HG02763 (cell line): ENCODE measurements around the gene SLC6A20.
"Not testable (repeated sequence)": the region's sequence is repeated elsewhere in the genome, so short reads cannot be mapped to it uniquely, and the experiment has no call there.

ENCODE experiments used
- ATAC-seq: cut with Tn5 transposase; IDR thresholded peaks from one replicate; pipeline ENCODE4 v1.9.1; 2021; ENCODE audit warnings: mild to moderate bottlenecking, moderate library complexity; ENCODE audit not compliant: unreplicated experiment

The SLC6A20 gene

GRCh38 chr3:45760878-45761711 lies 35.2 kb downstream of the SLC6A20 start:
- no peak for ATAC-seq

DNA sequence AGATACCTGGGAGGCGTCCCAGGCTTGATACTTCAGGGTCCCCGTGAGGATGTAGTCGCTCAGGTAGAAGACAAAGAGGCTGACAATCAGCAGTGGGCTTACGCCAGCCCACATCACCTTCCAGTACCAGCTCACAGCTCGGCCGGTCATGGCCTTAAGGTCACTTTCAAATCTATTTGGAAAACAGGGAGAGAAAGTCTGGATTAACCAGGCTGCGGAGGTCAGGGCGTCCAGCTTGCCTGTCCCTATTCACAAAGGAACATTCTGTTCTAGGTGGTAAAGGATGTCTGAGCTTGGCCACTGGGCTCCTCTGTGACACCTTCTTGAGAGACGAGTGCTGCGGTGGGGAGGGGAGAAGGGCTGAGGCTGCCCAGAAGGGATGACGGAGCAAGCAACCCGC lies 36.5 kb downstream of the SLC6A20 start:
- no peak for ATAC-seq

- no peak for ATAC-seq
Measured at GRCh38 chr3:45758871-45759270, 37.5 kb downstream of the SLC6A20 start.

DNA sequence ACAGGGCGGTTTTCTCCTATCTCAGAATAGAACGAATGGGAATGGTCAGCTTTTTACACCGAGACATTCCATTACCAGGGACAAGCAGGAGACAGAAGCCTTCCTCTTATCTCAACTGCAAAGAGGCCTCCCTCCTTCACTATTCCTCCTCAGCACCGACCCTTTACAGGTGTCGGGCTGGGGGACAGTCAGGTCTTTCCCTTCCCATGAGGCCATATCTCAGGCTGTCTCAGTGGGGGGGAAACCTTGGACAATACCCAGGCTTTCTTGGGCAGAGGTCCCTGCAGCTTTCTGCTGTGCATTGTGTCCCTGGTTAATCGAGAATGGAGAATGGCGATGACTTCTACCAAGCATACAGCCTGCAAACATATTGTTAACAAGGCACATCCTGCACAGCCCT lies 39.2 kb downstream of the SLC6A20 start:
- ATAC-seq = not testable (repeated sequence)

DNA sequence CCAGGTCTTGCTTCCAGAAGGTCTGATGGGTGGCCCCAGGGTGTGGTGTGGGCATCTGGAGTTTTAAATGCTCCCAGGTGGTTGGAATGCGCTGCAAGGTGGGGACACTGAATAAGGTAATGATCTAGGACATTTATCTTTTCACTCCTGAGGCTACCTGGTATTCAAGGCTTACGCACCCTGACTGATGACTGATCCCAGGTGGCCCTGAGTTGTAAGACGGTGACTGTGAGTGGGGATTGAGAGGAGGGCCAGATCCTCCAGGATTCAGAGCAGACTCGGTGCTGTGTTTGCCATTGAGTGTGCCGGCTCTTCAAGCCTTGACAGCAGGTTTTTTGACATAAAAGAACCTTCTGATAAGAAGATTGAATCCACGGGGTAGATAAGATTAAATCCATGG lies 40.3 kb downstream of the SLC6A20 start:
- ATAC-seq = no peak

- no peak for ATAC-seq
Measured at GRCh38 chr3:45754461-45754860, 41.9 kb downstream of the SLC6A20 start.

DNA sequence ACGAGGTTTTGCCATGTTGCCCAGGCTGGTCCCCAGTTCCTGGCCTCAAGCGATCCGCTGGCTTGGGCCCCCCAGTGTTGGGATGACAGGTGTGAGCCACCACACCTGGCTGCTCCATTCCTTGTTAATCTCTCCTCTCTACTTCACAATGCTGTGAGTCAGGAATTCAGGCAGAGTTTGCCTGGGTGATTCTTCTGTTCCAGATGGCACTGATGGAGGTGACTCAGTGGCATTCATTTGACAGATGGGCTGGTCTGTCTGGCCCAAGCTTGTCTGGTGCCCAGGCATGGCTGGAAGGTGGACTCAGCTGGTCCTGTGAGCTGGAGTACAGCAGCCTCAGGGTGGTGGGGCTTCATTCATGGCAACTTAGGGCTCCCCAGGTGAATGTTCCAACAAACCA lies 43.2 kb downstream of the SLC6A20 start:
- ATAC-seq = no peak

DNA sequence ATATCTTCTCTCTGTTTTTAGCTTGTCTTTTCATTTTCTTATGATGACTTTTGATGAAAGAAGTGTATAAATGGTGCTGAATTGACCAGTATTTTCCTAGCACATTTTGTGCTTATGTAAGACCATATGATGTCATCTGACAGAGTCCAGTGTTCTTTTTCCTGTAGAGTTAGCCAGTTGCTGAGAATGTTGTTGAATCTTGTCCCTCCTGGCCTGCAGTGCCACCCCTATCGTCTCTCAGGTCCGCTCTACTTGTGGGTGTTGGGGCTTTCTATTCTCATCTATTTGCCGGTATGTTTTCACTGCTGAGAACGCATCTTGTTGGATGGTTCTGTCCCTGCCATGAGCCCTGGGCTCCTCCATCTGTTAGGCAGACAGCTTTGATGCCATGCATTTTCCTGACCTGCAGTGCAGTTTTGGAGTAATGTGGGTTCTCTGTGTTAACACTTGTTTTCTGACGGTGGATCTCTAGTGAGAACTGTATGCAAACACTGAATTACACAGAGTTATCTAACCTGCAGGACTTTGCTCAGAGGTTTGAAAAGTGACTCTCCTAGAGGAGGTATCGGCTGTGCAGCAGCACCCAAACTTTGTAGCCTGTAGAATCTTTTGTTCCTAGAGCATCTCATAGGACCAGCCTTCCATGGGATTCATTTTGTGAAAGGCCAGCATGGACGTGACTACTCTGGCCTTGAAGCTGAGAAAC lies 44.6 kb downstream of the SLC6A20 start:
- ATAC-seq = no peak

DNA sequence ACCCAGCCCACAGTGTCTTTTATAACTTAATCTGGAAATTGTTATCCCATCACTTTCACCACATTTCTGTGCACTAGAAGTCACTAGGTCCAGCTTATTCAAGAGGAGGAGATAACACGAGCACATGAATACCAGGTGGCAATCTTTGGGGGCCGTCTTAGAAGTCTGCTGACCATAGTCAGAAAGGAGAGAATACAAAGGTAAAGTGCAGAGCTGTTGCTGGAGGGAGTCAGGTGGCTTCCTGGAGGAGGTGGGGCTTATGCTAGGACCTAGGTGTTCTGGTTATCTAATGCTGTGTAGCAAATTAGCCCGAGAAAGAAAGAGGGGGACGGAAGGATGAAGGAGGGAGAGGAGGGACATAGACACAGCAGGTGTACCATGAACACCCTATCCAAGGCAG lies 46.5 kb downstream of the SLC6A20 start:
- no peak for ATAC-seq

DNA sequence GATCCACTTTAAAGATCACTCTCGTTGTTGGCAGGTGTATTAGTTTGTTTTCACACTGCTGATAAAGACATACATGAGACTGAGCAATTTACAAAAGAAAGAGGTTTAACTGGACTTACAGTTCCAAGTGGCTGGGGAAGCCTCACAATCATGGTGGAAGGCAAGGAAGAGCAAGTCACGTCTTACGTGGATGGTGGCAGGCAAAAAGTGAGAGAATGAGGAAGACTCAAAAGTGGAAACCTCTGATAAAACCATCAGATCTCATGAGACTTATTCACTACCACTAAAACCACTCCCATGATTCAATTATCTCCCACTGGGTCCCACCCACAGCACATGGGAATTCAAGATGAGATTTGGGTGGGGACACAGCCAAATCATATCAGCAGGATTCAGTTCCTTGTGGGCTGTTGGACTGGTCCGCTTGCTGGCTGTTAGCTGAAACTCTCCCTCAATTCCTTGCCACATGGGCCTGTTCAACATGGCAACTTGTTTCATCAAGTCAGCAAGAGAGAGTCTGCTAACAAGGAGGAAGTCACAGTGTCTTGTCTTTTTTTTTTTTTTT lies 47.2 kb downstream of the SLC6A20 start:
- ATAC-seq = not testable (repeated sequence)

DNA sequence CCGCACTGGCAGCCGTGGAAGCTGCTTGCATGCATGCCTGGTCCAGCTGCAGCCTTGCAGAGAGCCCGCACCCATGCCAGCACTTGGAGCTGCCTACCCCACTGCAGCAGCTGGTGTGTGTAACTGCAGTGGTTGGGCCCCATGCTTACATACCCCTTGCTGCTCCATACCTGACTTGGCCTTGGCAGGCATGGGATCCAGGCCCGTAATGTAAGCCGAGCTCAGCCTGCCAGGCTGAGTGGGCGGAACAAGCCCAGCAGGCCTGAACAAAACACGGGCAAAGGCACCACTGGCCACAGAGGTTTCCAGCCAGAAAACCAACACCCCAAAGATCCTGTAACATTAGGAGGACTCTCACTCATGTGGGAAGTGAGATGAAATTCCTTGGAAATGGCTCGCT lies 48.3 kb downstream of the SLC6A20 start:
- ATAC-seq = no peak

- no peak for ATAC-seq
Measured at GRCh38 chr3:45746777-45747622, 49.3 kb downstream of the SLC6A20 start.

- ATAC-seq = no peak
Measured at GRCh38 chr3:45746165-45746776, 50.1 kb downstream of the SLC6A20 start.

GRCh38 chr3:45742461-45743089 lies 53.8 kb downstream of the SLC6A20 start:
- ATAC-seq = no peak

DNA sequence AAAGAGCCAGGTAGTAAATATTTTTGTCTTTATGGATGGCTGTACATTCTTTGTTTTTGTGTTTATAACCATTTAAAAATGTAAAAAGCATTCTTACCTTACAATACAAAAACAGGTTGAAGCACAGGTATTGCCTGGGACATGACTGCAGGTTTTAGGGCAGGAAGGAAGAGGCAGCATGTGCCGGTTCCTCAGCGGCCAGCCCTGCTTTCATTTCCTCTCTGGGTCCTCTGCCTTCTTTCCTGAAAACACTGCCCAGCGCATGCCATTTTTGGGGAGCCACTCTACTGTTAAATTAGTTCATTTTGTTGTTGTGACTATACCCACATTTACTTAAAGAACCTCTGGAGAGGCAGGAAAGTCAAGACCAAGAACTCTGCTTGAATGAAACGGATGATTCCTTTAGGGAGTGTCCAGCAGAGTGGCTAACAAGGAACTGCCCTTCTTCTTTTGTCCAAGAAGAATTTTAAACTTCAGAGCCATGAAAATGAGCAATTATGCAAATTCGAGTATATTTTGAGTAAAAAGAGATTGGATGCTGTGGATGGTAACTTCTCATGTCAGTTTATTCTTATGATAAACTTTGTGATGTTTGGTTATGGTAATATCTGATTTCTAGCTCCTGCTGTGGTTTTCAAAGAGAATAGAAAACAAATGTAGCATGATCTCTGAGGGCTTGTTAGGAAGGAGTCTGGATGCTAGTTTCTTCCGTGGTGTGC lies 54.4 kb downstream of the SLC6A20 start:
- ATAC-seq = no peak

GRCh38 chr3:45741247-45741646 lies 55.1 kb downstream of the SLC6A20 start:
- ATAC-seq = no peak

- ATAC-seq = no peak
Measured at GRCh38 chr3:45739991-45740390, 56.3 kb downstream of the SLC6A20 start.

- ATAC-seq = no peak
Measured at GRCh38 chr3:45737234-45737633, 59.1 kb downstream of the SLC6A20 start.

DNA sequence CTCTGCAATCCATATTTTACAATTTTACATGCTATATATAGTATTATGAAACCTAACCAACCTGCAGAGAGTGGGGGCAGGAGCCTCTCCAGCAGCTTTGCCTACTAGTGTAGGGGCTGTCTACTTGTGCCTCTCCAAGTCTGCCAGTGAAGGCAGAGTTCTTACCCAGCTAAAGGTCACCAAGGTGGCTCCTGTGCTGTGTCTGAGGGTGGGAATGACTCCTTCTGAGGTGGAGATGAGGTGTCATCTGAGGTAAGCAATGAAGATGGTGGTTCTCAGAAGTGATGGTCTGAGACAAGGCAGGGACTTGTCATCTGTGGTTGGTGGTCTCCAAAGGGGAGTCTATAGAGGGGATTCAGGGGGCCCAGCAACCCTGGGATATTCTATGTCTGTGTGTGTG lies 59.6 kb downstream of the SLC6A20 start:
- ATAC-seq = no peak
